IMR-90 (cell line): ENCODE measurements around the gene TWSG1. TPM values are rescaled to one million over a fixed set of nuclear protein-coding genes. Genes with fewer than 3 reads are reported as not detected.
"Not testable (repeated sequence)": the region's sequence is repeated elsewhere in the genome, so short reads cannot be mapped to it uniquely, and the experiment has no call there.

Source experiments
- ATAC-seq: fragments of 200-7000 bp; cut with Tn5 transposase; 2 replicates; pipeline ENCODE4 v1.9.1; 2020; ENCODE audit warnings: low read depth, mild to moderate bottlenecking, moderate library complexity
- BruUV-seq: library from RNA; stranded (reverse); fragments of 400-500 nt; replicated peaks from 2 replicates; lab custom pipeline; 2021; lab: Mats Ljungman, UMichigan
- CTCF ChIA-PET: fragments of 300-600 bp; formaldehyde crosslinking; extraction: SDS; loops from one replicate; lab custom pipeline; 2021; ENCODE audit warnings: antibody characterized with exemption; lab: Yijun Ruan, JAX
- POLR2A ChIA-PET: fragments of 300-600 bp; sonication (Branson Sonifier 250); formaldehyde crosslinking; loops from one replicate; lab custom pipeline; 2022; ENCODE audit warnings: antibody characterized with exemption; ENCODE audit not compliant: unreplicated experiment; lab: Charles Lee
- DNase-seq: peaks from one replicate; pipeline ENCODE4 v3.0.0; 2013
- H2AFZ ChIP-seq: replicated peaks from 2 replicates; pipeline ENCODE3; 2013; ENCODE audit warnings: low read length, mild to moderate bottlenecking; ENCODE audit not compliant: poor library complexity
- H2AK5ac ChIP-seq: 2 replicates; pipeline ENCODE4 v1.6.1; 2013; ENCODE audit warnings: low read depth, low read length, inconsistent platforms
- H2AK9ac ChIP-seq: replicated peaks from 2 replicates; pipeline ENCODE3; 2013; ENCODE audit warnings: mild to moderate bottlenecking, low read depth, low read length, moderate library complexity; ENCODE audit not compliant: poor library complexity
- H2BK120ac ChIP-seq: 2 replicates; pipeline ENCODE4 v1.6.1; 2013; ENCODE audit warnings: low read depth, low read length, inconsistent platforms
- H2BK15ac ChIP-seq: 3 replicates; pipeline ENCODE4 v1.6.1; 2013; ENCODE audit warnings: low read depth, low read length, inconsistent platforms
- H2BK20ac ChIP-seq: 2 replicates; pipeline ENCODE4 v1.6.1; 2013; ENCODE audit warnings: low read depth, mild to moderate bottlenecking, inconsistent platforms, low read length, moderate library complexity
- H2BK5ac ChIP-seq: 2 replicates; pipeline ENCODE4 v1.6.1; 2013; ENCODE audit warnings: mild to moderate bottlenecking, low read depth, low read length, inconsistent platforms; ENCODE audit not compliant: poor library complexity, severe bottlenecking
- H3K14ac ChIP-seq: replicated peaks from 2 replicates; pipeline ENCODE4 v1.6.1; 2013; ENCODE audit warnings: low read depth, low read length, inconsistent platforms
- H3K18ac ChIP-seq: 2 replicates; pipeline ENCODE4 v1.6.1; 2013; ENCODE audit warnings: low read depth, low read length, control low read depth
- H3K23ac ChIP-seq: 2 replicates; pipeline ENCODE4 v1.6.1; 2013; ENCODE audit warnings: low read depth, low read length, inconsistent platforms
- H3K27ac ChIP-seq: 2 replicates; pipeline ENCODE4 v1.5.1; 2013; ENCODE audit warnings: mild to moderate bottlenecking, control low read depth, low read length; ENCODE audit not compliant: insufficient read depth
- H3K27me3 ChIP-seq: 2 replicates; pipeline ENCODE4 v1.6.1; 2013; ENCODE audit warnings: low read length; ENCODE audit not compliant: control insufficient read depth, insufficient read depth
- H3K36me3 ChIP-seq: 2 replicates; pipeline ENCODE4 v1.6.1; 2013; ENCODE audit warnings: low read length, mixed read lengths; ENCODE audit not compliant: control insufficient read depth, insufficient read depth
- H3K4ac ChIP-seq: 2 replicates; pipeline ENCODE4 v1.6.1; 2013; ENCODE audit warnings: low read depth, low read length, inconsistent platforms
- H3K4me1 ChIP-seq: 2 replicates; pipeline ENCODE4 v1.6.1; 2013; ENCODE audit warnings: low read length, mixed read lengths; ENCODE audit not compliant: control insufficient read depth, insufficient read depth
- H3K4me2 ChIP-seq: 2 replicates; pipeline ENCODE4 v1.6.1; 2013; ENCODE audit warnings: low read depth, mild to moderate bottlenecking, control low read depth, low read length, moderate library complexity
- H3K4me3 ChIP-seq: 2 replicates; pipeline ENCODE4 v1.5.1; 2013; ENCODE audit warnings: low read depth, mild to moderate bottlenecking, control low read depth, low read length, moderate library complexity; ENCODE audit not compliant: insufficient read depth
- H3K56ac ChIP-seq: 2 replicates; pipeline ENCODE4 v1.6.1; 2013; ENCODE audit warnings: low read length, inconsistent platforms; ENCODE audit not compliant: insufficient read depth; ENCODE audit errors: extremely low read depth
- H3K79me1 ChIP-seq, 2 experiments: 2 replicates each; pipeline ENCODE4 v1.6.1; 2013; ENCODE audit warnings: low read length in 2 of 2, inconsistent platforms in 1 of 2, low read depth in 1 of 2
- H3K9ac ChIP-seq: 2 replicates; pipeline ENCODE4 v1.6.1; 2013; ENCODE audit warnings: low read depth, low read length, control low read depth
- H3K9me1 ChIP-seq: 2 replicates; pipeline ENCODE4 v1.6.1; 2013; ENCODE audit warnings: low read length, inconsistent platforms; ENCODE audit not compliant: insufficient read depth
- H3K9me3 ChIP-seq: 2 replicates; pipeline ENCODE4 v1.6.1; 2013; ENCODE audit warnings: low read length; ENCODE audit not compliant: control insufficient read depth, insufficient read depth
- H4K20me1 ChIP-seq: 2 replicates; pipeline ENCODE4 v1.6.1; 2013; ENCODE audit warnings: low read length, inconsistent platforms; ENCODE audit not compliant: insufficient read depth
- H4K5ac ChIP-seq: 2 replicates; pipeline ENCODE4 v1.6.1; 2013; ENCODE audit warnings: mild to moderate bottlenecking, low read depth, low read length, control low read depth
- H4K8ac ChIP-seq, 2 experiments: 2 replicates each; pipeline ENCODE4 v1.6.1; 2013; ENCODE audit warnings: low read depth in 2 of 2, low read length in 2 of 2, control low read depth in 1 of 2, inconsistent platforms in 1 of 2
- H4K91ac ChIP-seq: 2 replicates; pipeline ENCODE4 v1.6.1; 2013; ENCODE audit warnings: low read depth, low read length, inconsistent platforms; ENCODE audit not compliant: insufficient read depth
- WGBS, 2 experiments: methylation state at CpG; one replicate each; pipeline versions ENCODE4 v1.1.5 to v1.1.7; 2013; ENCODE audit warnings: missing lambda C conversion rate in 2 of 2; ENCODE audit not compliant: insufficient read length in 1 of 2; ENCODE audit errors: extremely low coverage in 2 of 2; 5-methylcytosine and 5-hydroxymethylcytosine counted together
- dilution Hi-C: fragments of 300-500 bp; cut with HindIII; formaldehyde crosslinking; loops from one replicate; pipeline ENCODE4 v1.14.3; 2018; ENCODE audit warnings: low sequenced_read_pairs; ENCODE audit not compliant: unreplicated experiment
- in situ Hi-C: fragments of 300-500 bp; cut with MboI; formaldehyde crosslinking; loops from 3 replicates; pipeline ENCODE4 v1.14.3; 2019; ENCODE audit warnings: low sequenced_read_pairs, inconsistent platforms, mixed read lengths
- intact Hi-C: fragments of 100-400 bp; cut with micrococcal nuclease; formaldehyde crosslinking; loops from 2 replicates; pipeline ENCODE4 v1.10.0; 2022
- polyA plus RNA-seq, 3 experiments: library from polyadenylated mRNA; depleted of rRNA; stranded (reverse); fragments of >200 nt; gene quantifications; 2 replicates each; pipeline ENCODE4 v1.2.3, GENCODE V29; 2012; ENCODE audit warnings: low replicate concordance in 1 of 3
- total RNA-seq: library from RNA; depleted of rRNA; stranded (reverse); fragments of >200 nt; gene quantifications from 2 replicates; pipeline ENCODE4 v1.2.3, GENCODE V29; 2012

Gene TWSG1
- total and polyA plus RNA-seq, 2 of the 4 experiments (the other 2 are of a cell fraction), result 80.4 to 115 TPM

GRCh38 chr18:9423648-9424047, 89.1 kb downstream of the TWSG1 start:
- ATAC-seq, H3K23ac ChIP-seq, H3K18ac ChIP-seq, H2BK15ac ChIP-seq, H3K4me2 ChIP-seq, H3K4me3 ChIP-seq, H3K14ac ChIP-seq, H3K79me1 ChIP-seq, H3K4ac ChIP-seq, H4K20me1 ChIP-seq, H3K9ac ChIP-seq, H2AFZ ChIP-seq, H3K27ac ChIP-seq, H3K4me1 ChIP-seq, intact Hi-C loops, H4K91ac ChIP-seq, H3K9me1 ChIP-seq, dilution Hi-C loops, H2BK120ac ChIP-seq, H4K8ac ChIP-seq, H2AK9ac ChIP-seq, H3K36me3 ChIP-seq, H2BK5ac ChIP-seq, CTCF ChIA-PET, DNase-seq, H4K5ac ChIP-seq, in situ Hi-C loops, H3K56ac ChIP-seq, H3K27me3 ChIP-seq, H2AK5ac ChIP-seq, BruUV-seq, H2BK20ac ChIP-seq, POLR2A ChIA-PET: not testable (repeated sequence)
- 80% methylated on average over 1 of the region's 1 CpG; no CpG with 5 or more reads in 1 of the 2 experiments for WGBS, 2 experiments
- H3K9me3 ChIP-seq, result peaks cover 13% of the 10 kb centered on the region

GRCh38 chr18:9424235-9424634, 89.7 kb downstream of the TWSG1 start:
- H3K18ac ChIP-seq, CTCF ChIA-PET, H2BK15ac ChIP-seq, H3K9ac ChIP-seq, H2AK9ac ChIP-seq, H4K91ac ChIP-seq, POLR2A ChIA-PET, H4K8ac ChIP-seq, H3K23ac ChIP-seq, dilution Hi-C loops, H4K5ac ChIP-seq, H3K9me1 ChIP-seq, H2BK120ac ChIP-seq, H4K20me1 ChIP-seq, H3K36me3 ChIP-seq, H3K27me3 ChIP-seq, H2BK5ac ChIP-seq, H2AFZ ChIP-seq, H3K4me2 ChIP-seq, H3K4me3 ChIP-seq, H3K14ac ChIP-seq, H3K56ac ChIP-seq, intact Hi-C loops, H2AK5ac ChIP-seq, H2BK20ac ChIP-seq, ATAC-seq, DNase-seq, H3K27ac ChIP-seq, H3K4me1 ChIP-seq, BruUV-seq, H3K4ac ChIP-seq, H3K79me1 ChIP-seq, in situ Hi-C loops: not testable (repeated sequence)
- peaks cover 13% of the 10 kb centered on the region for H3K9me3 ChIP-seq
- 50% methylated on average over 2 of the region's 5 CpGs; no CpG with 5 or more reads in 1 of the 2 experiments for WGBS, 2 experiments
